Measurements from ENCODE around the gene PGAP6.
"Not testable (repeated sequence)": the region's sequence is repeated elsewhere in the genome, so short reads cannot be mapped to it uniquely, and the experiment has no call there.

The PGAP6 gene

GRCh38 chr16:331181-331814, 50.5 kb downstream of the PGAP6 start:
- not testable (repeated sequence) for DNase-seq (ENCODE audit: low spot score); FAIRE-seq

GRCh38 chr16:330741-331140, 51.0 kb downstream of the PGAP6 start:
- DNase-seq (ENCODE audit: low spot score) (no peak), FAIRE-seq (no peak)

- DNase-seq (ENCODE audit: low spot score) (no peak), FAIRE-seq (no peak)
Observed at GRCh38 chr16:325375-326145, 56.2 kb downstream of the PGAP6 start.

GRCh38 chr16:324451-325334, 57.1 kb downstream of the PGAP6 start:
- DNase-seq (ENCODE audit: low spot score): no peak
- no peak for FAIRE-seq

- FAIRE-seq: no peak
- DNase-seq (ENCODE audit: low spot score): no peak
Observed at GRCh38 chr16:324201-324450, 57.7 kb downstream of the PGAP6 start.

- no peak for DNase-seq (ENCODE audit: low spot score)
- FAIRE-seq: no peak
Observed at GRCh38 chr16:322476-323143, 59.2 kb downstream of the PGAP6 start.

- no peak for FAIRE-seq
Observed at GRCh38 chr16:321532-321931, 60.2 kb downstream of the PGAP6 start.

More at GRCh38 chr16:321532-321931, 60.2 kb downstream of the PGAP6 start:
- DNase-seq (ENCODE audit: low spot score): no peak

Data from urothelium cell line (cell line).